Fibroblast of skin of scalp (primary cell): ENCODE results near the gene EXOSC9.
A peak's percentile ranks its signal among the peaks of the same experiment; 100 is the strongest.

Source experiments
- DNase-seq: peaks from one replicate; pipeline ENCODE4 v3.0.0-alpha.2; 2013

EXOSC9 gene

GRCh38 chr4:121827853-121828252, 26.7 kb downstream of the EXOSC9 start:
- peak; percentile 49 for DNase-seq

GRCh38 chr4:121829511-121829910, 28.4 kb downstream of the EXOSC9 start:
- peak; percentile 39 for DNase-seq

- no peak for DNase-seq
Measured at GRCh38 chr4:121838136-121838535, 37.0 kb downstream of the EXOSC9 start.

GRCh38 chr4:121842862-121843261, 41.7 kb downstream of the EXOSC9 start:
- DNase-seq: no peak

- no peak for DNase-seq
Measured at GRCh38 chr4:121846662-121847061, 45.5 kb downstream of the EXOSC9 start.

- no peak for DNase-seq
Measured at GRCh38 chr4:121851354-121851753, 50.2 kb downstream of the EXOSC9 start.

GRCh38 chr4:121860121-121860520, 59.0 kb downstream of the EXOSC9 start:
- DNase-seq: no peak

- no peak for DNase-seq
Measured at GRCh38 chr4:121861426-121861825, 60.3 kb downstream of the EXOSC9 start.

- no peak for DNase-seq
Measured at GRCh38 chr4:121863799-121864198, 62.7 kb downstream of the EXOSC9 start.
